ENCODE results near the gene ACSL1. TPM values are rescaled to one million over a fixed set of nuclear protein-coding genes. Genes with fewer than 3 reads are reported as not detected.

ACSL1 gene
- total RNA-seq, 1 donor from 2014 or later = 5.1 TPM

DNA sequence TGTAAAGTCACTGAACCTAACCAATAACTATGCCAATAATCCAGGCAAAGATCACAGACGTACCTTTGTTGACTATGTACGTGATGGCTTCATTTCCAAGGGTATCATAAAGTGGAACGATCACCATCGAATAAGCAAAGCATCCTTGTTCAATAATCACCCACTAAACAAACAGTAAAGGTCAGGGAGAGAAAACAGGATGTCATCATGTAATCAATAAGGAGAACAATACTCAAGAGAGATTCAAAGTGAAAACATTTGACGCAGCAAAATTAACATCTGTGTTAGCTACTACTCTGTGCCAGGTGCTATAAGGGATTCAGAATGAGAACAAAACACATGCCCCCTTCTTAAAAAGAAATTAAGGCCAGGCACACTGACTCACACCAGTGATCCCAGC lies 48.9 kb downstream of the ACSL1 start:
- Histone ChIP-seq H3K4me1 (no peaks in the 10 kb centered on the region), H3F3A (ENCODE audit: low read depth) (no peaks in the 10 kb centered on the region), H3K36me3 (no peaks in the 10 kb centered on the region), H2AFZ (replicated peaks) (no peak overlapping the region), H3K27ac (no peak overlapping the region), H3K4me2 (no peak overlapping the region), H3K27me3 (no peaks in the 10 kb centered on the region), H3K4me3 (no peak overlapping the region), H3K9me3 (ENCODE audit: low read depth) (no peaks in the 10 kb centered on the region), H4K20me1 (ENCODE audit: low read depth) (no peaks in the 10 kb centered on the region), H3K79me2 (ENCODE audit: low read depth) (no peaks in the 10 kb centered on the region), H3K9ac (no peak overlapping the region)
- H3K27ac Mint-ChIP-seq = no peak overlapping the region
- H3K27me3 Mint-ChIP-seq (ENCODE audit: insufficient read depth, low read depth) = peaks cover 4% of the 10 kb centered on the region
- no peak for DNase-seq (ENCODE audit: low spot score)
- peaks cover 4% of the 10 kb centered on the region for H3K36me3 Mint-ChIP-seq
- H3K9me3 Mint-ChIP-seq = peaks cover 5% of the 10 kb centered on the region
- H3K4me1 Mint-ChIP-seq = peaks cover 1% of the 10 kb centered on the region
- TF ChIP-seq, protein P1, sequence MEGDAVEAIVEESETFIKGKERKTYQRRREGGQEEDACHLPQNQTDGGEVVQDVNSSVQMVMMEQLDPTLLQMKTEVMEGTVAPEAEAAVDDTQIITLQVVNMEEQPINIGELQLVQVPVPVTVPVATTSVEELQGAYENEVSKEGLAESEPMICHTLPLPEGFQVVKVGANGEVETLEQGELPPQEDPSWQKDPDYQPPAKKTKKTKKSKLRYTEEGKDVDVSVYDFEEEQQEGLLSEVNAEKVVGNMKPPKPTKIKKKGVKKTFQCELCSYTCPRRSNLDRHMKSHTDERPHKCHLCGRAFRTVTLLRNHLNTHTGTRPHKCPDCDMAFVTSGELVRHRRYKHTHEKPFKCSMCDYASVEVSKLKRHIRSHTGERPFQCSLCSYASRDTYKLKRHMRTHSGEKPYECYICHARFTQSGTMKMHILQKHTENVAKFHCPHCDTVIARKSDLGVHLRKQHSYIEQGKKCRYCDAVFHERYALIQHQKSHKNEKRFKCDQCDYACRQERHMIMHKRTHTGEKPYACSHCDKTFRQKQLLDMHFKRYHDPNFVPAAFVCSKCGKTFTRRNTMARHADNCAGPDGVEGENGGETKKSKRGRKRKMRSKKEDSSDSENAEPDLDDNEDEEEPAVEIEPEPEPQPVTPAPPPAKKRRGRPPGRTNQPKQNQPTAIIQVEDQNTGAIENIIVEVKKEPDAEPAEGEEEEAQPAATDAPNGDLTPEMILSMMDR (IDR thresholded peaks at IDR 0.05) = no peak
- TF ChIP-seq EZH2phosphoT487 (IDR thresholded peaks at IDR 0.05) (no peak), EZH2 (IDR thresholded peaks at IDR 0.05) (no peak)
- H3K4me3 Mint-ChIP-seq = no peak overlapping the region

GRCh38 chr4:184775854-184776555 lies 49.8 kb downstream of the ACSL1 start:
- H3K27me3 Mint-ChIP-seq (ENCODE audit: insufficient read depth, low read depth) = peaks cover 4% of the 10 kb centered on the region
- Histone ChIP-seq H3K36me3 (no peaks in the 10 kb centered on the region), H2AFZ (replicated peaks) (no peak overlapping the region), H3K4me1 (no peaks in the 10 kb centered on the region), H4K20me1 (ENCODE audit: low read depth) (no peaks in the 10 kb centered on the region), H3K27me3 (no peaks in the 10 kb centered on the region), H3K9me3 (ENCODE audit: low read depth) (no peaks in the 10 kb centered on the region), H3F3A (ENCODE audit: low read depth) (no peaks in the 10 kb centered on the region), H3K9ac (no peak overlapping the region), H3K79me2 (ENCODE audit: low read depth) (no peaks in the 10 kb centered on the region), H3K4me3 (no peak overlapping the region), H3K4me2 (no peak overlapping the region), H3K27ac (no peak overlapping the region)
- H3K27ac Mint-ChIP-seq = no peak overlapping the region
- H3K36me3 Mint-ChIP-seq = peaks cover 4% of the 10 kb centered on the region
- H3K4me3 Mint-ChIP-seq = no peak overlapping the region
- peaks cover 9% of the 10 kb centered on the region for H3K4me1 Mint-ChIP-seq
- TF ChIP-seq, protein P1 (IDR thresholded peaks at IDR 0.05) = no peak
- TF ChIP-seq EZH2 (IDR thresholded peaks at IDR 0.05) (no peak), EZH2phosphoT487 (IDR thresholded peaks at IDR 0.05) (no peak)
- H3K9me3 Mint-ChIP-seq = peaks cover 5% of the 10 kb centered on the region
- DNase-seq (ENCODE audit: low spot score) = no peak

DNA sequence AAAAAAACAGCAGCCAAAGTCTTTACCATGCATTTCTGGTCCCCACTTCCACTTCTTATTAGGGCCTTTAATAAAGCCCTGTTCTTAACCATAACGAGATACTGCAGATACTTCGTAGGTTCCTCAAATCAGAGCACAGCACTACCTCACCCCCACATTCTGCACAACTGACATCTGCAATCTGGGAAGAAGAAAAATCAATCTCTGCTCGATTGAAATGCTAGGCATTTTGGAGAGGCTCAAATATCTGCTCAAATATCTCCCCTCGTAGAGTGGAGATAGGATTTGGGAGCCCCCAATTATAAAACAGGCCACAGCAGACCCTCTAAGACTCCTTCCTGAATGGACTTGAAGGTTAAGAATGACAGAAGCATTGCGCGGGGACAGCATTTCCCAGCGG lies 51.6 kb downstream of the ACSL1 start:
- H2AFZ ChIP-seq (replicated peaks) = no peak overlapping the region
- no peak for DNase-seq (ENCODE audit: low spot score)
- no peaks in the 10 kb centered on the region for H3K36me3 ChIP-seq
- H4K20me1 ChIP-seq (ENCODE audit: low read depth) = no peaks in the 10 kb centered on the region
- H3F3A ChIP-seq (ENCODE audit: low read depth) = no peaks in the 10 kb centered on the region
- no peaks in the 10 kb centered on the region for H3K4me1 ChIP-seq
- Mint-ChIP-seq H3K36me3 (peaks cover under 1% of the 10 kb centered on the region), H3K9me3 (peaks cover 2% of the 10 kb centered on the region), H3K4me1 (peaks cover 18% of the 10 kb centered on the region), H3K4me3 (no peak overlapping the region), H3K27me3 (ENCODE audit: insufficient read depth, low read depth) (peaks cover 6% of the 10 kb centered on the region), H3K27ac (no peak overlapping the region)
- H3K9ac ChIP-seq = no peak overlapping the region
- no peaks in the 10 kb centered on the region for H3K79me2 ChIP-seq (ENCODE audit: low read depth)
- H3K4me2 ChIP-seq = no peak overlapping the region
- no peak overlapping the region for H3K27ac ChIP-seq
- TF ChIP-seq EZH2phosphoT487 (IDR thresholded peaks at IDR 0.05) (no peak), EZH2 (IDR thresholded peaks at IDR 0.05) (no peak)
- TF ChIP-seq, protein P1 (IDR thresholded peaks at IDR 0.05) = no peak
- no peak overlapping the region for H3K4me3 ChIP-seq
- no peaks in the 10 kb centered on the region for H3K27me3 ChIP-seq
- H3K9me3 ChIP-seq (ENCODE audit: low read depth) = no peaks in the 10 kb centered on the region
